SK-N-SH (cell line): ENCODE data around the gene RIMS1. TPM values are rescaled to one million over a fixed set of nuclear protein-coding genes. Genes with fewer than 3 reads are reported as not detected.

Source experiments
- CTCF ChIA-PET: fragments of 300-600, 350-600 bp; formaldehyde crosslinking; extraction: SDS; loops from one replicate; lab custom pipeline; 2021; lab: Yijun Ruan, JAX
- POLR2A ChIA-PET: fragments of 350-600 bp; sonication (Branson Sonifier 250); formaldehyde crosslinking; extraction: SDS; loops from one replicate; lab custom pipeline; 2020; ENCODE audit warnings: antibody characterized with exemption, inconsistent platforms; lab: Yijun Ruan, JAX
- DNase-seq: peaks from one replicate; pipeline ENCODE4 v3.0.0; 2012
- H2AFZ ChIP-seq: fragments of 200-600 bp; sonication (generic); 2 replicates; pipeline ENCODE4 v1.8.1; 2016; ENCODE audit warnings: antibody characterized with exemption, mild to moderate bottlenecking, low read depth
- H3F3A ChIP-seq: fragments of 200-600 bp; sonication (generic); replicated peaks from 2 replicates; pipeline ENCODE3; 2016; ENCODE audit warnings: antibody characterized with exemption, mild to moderate bottlenecking; ENCODE audit not compliant: insufficient read depth
- H3K27ac ChIP-seq, 2 experiments: fragments of 200-500 bp in 1 of 2; fragments of 200-600 bp in 1 of 2; sonication (Bioruptor generic) in 1 of 2; sonication (generic), shearing (Covaris generic) in 1 of 2; 2 replicates each; pipeline versions ENCODE4 v1.5.1 to v1.6.1; 2014 to 2016; ENCODE audit warnings: low read depth in 2 of 2, inconsistent platforms in 1 of 2, low read length in 1 of 2, mild to moderate bottlenecking in 1 of 2, mixed read lengths in 1 of 2
- H3K27me3 ChIP-seq: fragments of 200-600 bp; sonication (generic), shearing (Covaris generic); 2 replicates; pipeline ENCODE4 v1.6.1; 2016; ENCODE audit warnings: mixed run types; ENCODE audit not compliant: insufficient read depth
- H3K36me3 ChIP-seq, 2 experiments: fragments of 200-500 bp in 1 of 2; fragments of 200-600 bp in 1 of 2; sonication (Bioruptor generic) in 1 of 2; sonication (generic) in 1 of 2; replicated peaks in 1 of 2; 2 replicates each; pipeline versions ENCODE3 to v1.5.1; 2014 to 2016; ENCODE audit warnings: low read length in 1 of 2, mild to moderate bottlenecking in 1 of 2; ENCODE audit not compliant: insufficient read depth in 2 of 2, control insufficient read depth in 1 of 2
- H3K4me1 ChIP-seq, 2 experiments: fragments of 200-500 bp in 1 of 2; fragments of 200-600 bp in 1 of 2; sonication (Bioruptor generic) in 1 of 2; sonication (generic), shearing (Covaris generic) in 1 of 2; 2 replicates each; pipeline versions ENCODE4 v1.5.1 to v1.6.1; 2014 to 2016; ENCODE audit warnings: low read depth in 1 of 2, low read length in 1 of 2, mixed run types in 1 of 2; ENCODE audit not compliant: insufficient read depth in 2 of 2, control insufficient read depth in 1 of 2
- H3K4me2 ChIP-seq: fragments of 200-600 bp; sonication (generic), shearing (Covaris generic); 2 replicates; pipeline ENCODE4 v1.6.1; 2017; ENCODE audit warnings: mixed run types
- H3K4me3 ChIP-seq, 2 experiments: fragments of 200-500 bp in 1 of 2; fragments of 200-600 bp in 1 of 2; sonication (Bioruptor generic) in 1 of 2; sonication (generic), shearing (Covaris generic) in 1 of 2; 2 replicates each; pipeline versions ENCODE4 v1.5.1 to v1.8.1; 2014 to 2016; ENCODE audit warnings: low read depth in 2 of 2, inconsistent platforms in 1 of 2, low read length in 1 of 2, mild to moderate bottlenecking in 1 of 2, mixed read lengths in 1 of 2, moderate library complexity in 1 of 2
- H3K79me2 ChIP-seq: fragments of 200-600 bp; sonication (generic); 2 replicates; pipeline ENCODE4 v1.8.1; 2017; ENCODE audit warnings: mild to moderate bottlenecking; ENCODE audit not compliant: insufficient read depth
- H3K9ac ChIP-seq: fragments of 200-600 bp; sonication (generic); 2 replicates; pipeline ENCODE4 v1.6.1; 2017; ENCODE audit warnings: mixed run types
- H3K9me2 ChIP-seq: fragments of 200-600 bp; sonication (generic); 2 replicates; pipeline ENCODE4 v1.6.1; 2017; ENCODE audit warnings: mixed run types
- H3K9me3 ChIP-seq: fragments of 200-600 bp; sonication (generic); 2 replicates; pipeline ENCODE4 v1.6.1; 2017; ENCODE audit warnings: mixed run types, mild to moderate bottlenecking, moderate library complexity
- H4K20me1 ChIP-seq: fragments of 200-600 bp; sonication (generic); 2 replicates; pipeline ENCODE4 v1.6.1; 2017; ENCODE audit warnings: mild to moderate bottlenecking, mixed run types; ENCODE audit not compliant: insufficient read depth
- EZH2phosphoT487 ChIP-seq: fragments of 200-600 bp; sonication (generic); IDR thresholded peaks from 2 replicates; pipeline ENCODE4 v1.6.1; 2017; ENCODE audit warnings: low read depth, mixed run types, mild to moderate bottlenecking, antibody characterized with exemption, moderate library complexity, borderline replicate concordance
- FOXJ3 ChIP-seq: sonication (generic); formaldehyde crosslinking; IDR thresholded peaks from 2 replicates; pipeline ENCODE4 v1.5.1; 2020; ENCODE audit warnings: mild to moderate bottlenecking, missing genetic modification reagents
- GABPA ChIP-seq: IDR thresholded peaks from 2 replicates; pipeline ENCODE4 v1.4.0; 2012; ENCODE audit warnings: low read depth, mild to moderate bottlenecking
- JUND ChIP-seq: IDR thresholded peaks from 2 replicates; pipeline ENCODE4 v1.4.0; 2012
- MXI1 ChIP-seq: IDR thresholded peaks from 2 replicates; pipeline ENCODE4 v1.6.1; 2012; ENCODE audit warnings: mild to moderate bottlenecking, low read depth, low read length, improper control_type of control experiment
- NFIC ChIP-seq: IDR thresholded peaks from 2 replicates; pipeline ENCODE4 v1.4.0; 2012; ENCODE audit warnings: borderline replicate concordance
- NRF1 ChIP-seq: IDR thresholded peaks from 2 replicates; pipeline ENCODE4 v1.6.1; 2012; ENCODE audit warnings: low read depth, mild to moderate bottlenecking, low read length
- POLR2AphosphoS5 ChIP-seq: IDR thresholded peaks from 2 replicates; pipeline ENCODE4 v1.6.1; 2012; ENCODE audit warnings: low read depth, low read length
- RAD21 ChIP-seq: IDR thresholded peaks from 2 replicates; pipeline ENCODE4 v1.6.1; 2012; ENCODE audit warnings: mild to moderate bottlenecking, low read length
- RCOR1 ChIP-seq: fragments of 150-350 bp; IDR thresholded peaks from 2 replicates; pipeline ENCODE4 v1.6.1; 2017; ENCODE audit warnings: antibody characterized with exemption, low read length
- RXRA ChIP-seq: IDR thresholded peaks from 2 replicates; pipeline ENCODE4 v1.4.0; 2012; ENCODE audit warnings: low read depth, mild to moderate bottlenecking, borderline replicate concordance
- SIN3A ChIP-seq: IDR thresholded peaks from 2 replicates; pipeline ENCODE4 v1.6.1; 2012; ENCODE audit warnings: low read depth, mild to moderate bottlenecking, low read length, moderate library complexity, borderline replicate concordance
- SMC3 ChIP-seq: IDR thresholded peaks from 2 replicates; pipeline ENCODE4 v1.6.1; 2012; ENCODE audit warnings: low read depth, low read length, improper control_type of control experiment
- TEAD4 ChIP-seq: IDR thresholded peaks from 2 replicates; pipeline ENCODE4 v1.4.0; 2012; ENCODE audit warnings: mild to moderate bottlenecking, borderline replicate concordance; ENCODE audit not compliant: insufficient read depth
- WGBS: methylation state at CpG from one replicate; pipeline ENCODE4 v1.1.6; 2017; ENCODE audit warnings: low lambda C conversion rate; 5-methylcytosine and 5-hydroxymethylcytosine counted together
- polyA plus RNA-seq, 3 experiments: library from polyadenylated mRNA; depleted of rRNA; stranded (reverse); fragments of >200 nt; gene quantifications; 2 replicates each; pipeline ENCODE4 v1.2.3, GENCODE V29; 2012
- TF ChIP-seq, protein P1 (sequence below): IDR thresholded peaks from 2 replicates; pipeline ENCODE4 v1.6.1; 2012; ENCODE audit warnings: mild to moderate bottlenecking, low read depth, low read length, moderate library complexity
- TF ChIP-seq, protein P2 (sequence below): IDR thresholded peaks from 2 replicates; pipeline ENCODE4 v1.4.0; 2012; ENCODE audit warnings: low read depth, borderline replicate concordance
- TF ChIP-seq, protein P3 (sequence below): IDR thresholded peaks from 2 replicates; pipeline ENCODE4 v1.4.0; 2012; ENCODE audit warnings: low read depth

RIMS1 gene
- polyA plus RNA-seq, 1 of the 3 experiments (the other 2 are of a cell fraction), result 0.20 TPM

GRCh38 chr6:72035966-72036365 lies 149.6 kb downstream of the RIMS1 start (continued):
- TF ChIP-seq, protein P1, sequence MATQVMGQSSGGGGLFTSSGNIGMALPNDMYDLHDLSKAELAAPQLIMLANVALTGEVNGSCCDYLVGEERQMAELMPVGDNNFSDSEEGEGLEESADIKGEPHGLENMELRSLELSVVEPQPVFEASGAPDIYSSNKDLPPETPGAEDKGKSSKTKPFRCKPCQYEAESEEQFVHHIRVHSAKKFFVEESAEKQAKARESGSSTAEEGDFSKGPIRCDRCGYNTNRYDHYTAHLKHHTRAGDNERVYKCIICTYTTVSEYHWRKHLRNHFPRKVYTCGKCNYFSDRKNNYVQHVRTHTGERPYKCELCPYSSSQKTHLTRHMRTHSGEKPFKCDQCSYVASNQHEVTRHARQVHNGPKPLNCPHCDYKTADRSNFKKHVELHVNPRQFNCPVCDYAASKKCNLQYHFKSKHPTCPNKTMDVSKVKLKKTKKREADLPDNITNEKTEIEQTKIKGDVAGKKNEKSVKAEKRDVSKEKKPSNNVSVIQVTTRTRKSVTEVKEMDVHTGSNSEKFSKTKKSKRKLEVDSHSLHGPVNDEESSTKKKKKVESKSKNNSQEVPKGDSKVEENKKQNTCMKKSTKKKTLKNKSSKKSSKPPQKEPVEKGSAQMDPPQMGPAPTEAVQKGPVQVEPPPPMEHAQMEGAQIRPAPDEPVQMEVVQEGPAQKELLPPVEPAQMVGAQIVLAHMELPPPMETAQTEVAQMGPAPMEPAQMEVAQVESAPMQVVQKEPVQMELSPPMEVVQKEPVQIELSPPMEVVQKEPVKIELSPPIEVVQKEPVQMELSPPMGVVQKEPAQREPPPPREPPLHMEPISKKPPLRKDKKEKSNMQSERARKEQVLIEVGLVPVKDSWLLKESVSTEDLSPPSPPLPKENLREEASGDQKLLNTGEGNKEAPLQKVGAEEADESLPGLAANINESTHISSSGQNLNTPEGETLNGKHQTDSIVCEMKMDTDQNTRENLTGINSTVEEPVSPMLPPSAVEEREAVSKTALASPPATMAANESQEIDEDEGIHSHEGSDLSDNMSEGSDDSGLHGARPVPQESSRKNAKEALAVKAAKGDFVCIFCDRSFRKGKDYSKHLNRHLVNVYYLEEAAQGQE, result no peak
- no peak for TF ChIP-seq RXRA
- no peak for TF ChIP-seq MXI1

DNA sequence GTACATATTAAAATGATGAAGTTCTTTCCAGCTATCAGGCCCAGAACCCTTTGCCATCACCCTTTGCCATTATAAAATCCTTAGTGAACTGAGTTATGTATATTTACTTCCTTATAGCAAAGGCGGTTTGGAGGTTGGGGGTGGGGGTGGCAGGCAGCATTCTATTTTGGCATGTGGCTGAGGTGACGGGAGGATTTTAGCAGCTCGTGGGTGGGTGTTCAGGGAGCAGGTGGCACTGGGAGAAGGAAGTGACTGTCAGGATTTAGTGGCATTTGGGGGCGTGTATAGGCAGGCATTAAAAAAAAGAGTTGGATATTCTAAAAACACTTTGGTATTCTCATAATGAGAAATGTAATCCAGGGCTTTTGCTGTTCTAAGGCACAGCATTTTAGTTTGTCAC lies 150.7 kb downstream of the RIMS1 start:
- H3K9ac ChIP-seq, result no peak overlapping the region
- no peaks in the 10 kb centered on the region for H3K36me3 ChIP-seq
- no peak for DNase-seq
- H2AFZ ChIP-seq, result no peak overlapping the region
- no peak overlapping the region for H3K4me3 ChIP-seq
- H3K4me2 ChIP-seq, result no peak overlapping the region
- no peaks in the 10 kb centered on the region for H3K79me2 ChIP-seq
- no peak for TF ChIP-seq RAD21
- TF ChIP-seq, protein P2, sequence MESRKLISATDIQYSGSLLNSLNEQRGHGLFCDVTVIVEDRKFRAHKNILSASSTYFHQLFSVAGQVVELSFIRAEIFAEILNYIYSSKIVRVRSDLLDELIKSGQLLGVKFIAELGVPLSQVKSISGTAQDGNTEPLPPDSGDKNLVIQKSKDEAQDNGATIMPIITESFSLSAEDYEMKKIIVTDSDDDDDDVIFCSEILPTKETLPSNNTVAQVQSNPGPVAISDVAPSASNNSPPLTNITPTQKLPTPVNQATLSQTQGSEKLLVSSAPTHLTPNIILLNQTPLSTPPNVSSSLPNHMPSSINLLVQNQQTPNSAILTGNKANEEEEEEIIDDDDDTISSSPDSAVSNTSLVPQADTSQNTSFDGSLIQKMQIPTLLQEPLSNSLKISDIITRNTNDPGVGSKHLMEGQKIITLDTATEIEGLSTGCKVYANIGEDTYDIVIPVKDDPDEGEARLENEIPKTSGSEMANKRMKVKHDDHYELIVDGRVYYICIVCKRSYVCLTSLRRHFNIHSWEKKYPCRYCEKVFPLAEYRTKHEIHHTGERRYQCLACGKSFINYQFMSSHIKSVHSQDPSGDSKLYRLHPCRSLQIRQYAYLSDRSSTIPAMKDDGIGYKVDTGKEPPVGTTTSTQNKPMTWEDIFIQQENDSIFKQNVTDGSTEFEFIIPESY, result no peak
- TF ChIP-seq POLR2AphosphoS5, result no peak
- no peak for TF ChIP-seq SIN3A
- no peak for TF ChIP-seq EZH2phosphoT487
- TF ChIP-seq NFIC, result no peak
- TF ChIP-seq SMC3, result no peak
- TF ChIP-seq JUND, result no peak
- TF ChIP-seq NRF1, result no peak
- no peak for TF ChIP-seq RXRA
- no peak for TF ChIP-seq TEAD4
- TF ChIP-seq FOXJ3 (CRISPR knock-in tag), result no peak
- no peak for TF ChIP-seq GABPA
- TF ChIP-seq, protein P3, sequence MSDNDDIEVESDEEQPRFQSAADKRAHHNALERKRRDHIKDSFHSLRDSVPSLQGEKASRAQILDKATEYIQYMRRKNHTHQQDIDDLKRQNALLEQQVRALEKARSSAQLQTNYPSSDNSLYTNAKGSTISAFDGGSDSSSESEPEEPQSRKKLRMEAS, result no peak
- TF ChIP-seq RCOR1, result no peak
- POLR2A ChIA-PET, result no interaction called here
- H3F3A ChIP-seq, result no peaks in the 10 kb centered on the region
- 40% methylated on average over 4 of the region's 4 CpGs for WGBS
- CTCF ChIA-PET, result no interaction called here
- no peaks in the 10 kb centered on the region for H3K9me3 ChIP-seq
- no peaks in the 10 kb centered on the region for H3K27me3 ChIP-seq
- H4K20me1 ChIP-seq, result no peaks in the 10 kb centered on the region
- H3K27ac ChIP-seq, result no peak overlapping the region
- H3K4me1 ChIP-seq, result no peaks in the 10 kb centered on the region
- H3K9me2 ChIP-seq, result no peaks in the 10 kb centered on the region
